AG04449 (cell line): ENCODE measurements around the gene REPIN1.
"Not testable (repeated sequence)": the region's sequence is repeated elsewhere in the genome, so short reads cannot be mapped to it uniquely, and the experiment has no call there.

ENCODE experiments used
- CTCF ChIA-PET: fragments of 350-600 bp; formaldehyde crosslinking; extraction: SDS; loops from one replicate; lab custom pipeline; 2021; ENCODE audit warnings: antibody characterized with exemption; lab: Yijun Ruan, JAX
- POLR2A ChIA-PET: fragments of 400-600, 350-600 bp; formaldehyde crosslinking; extraction: SDS; loops from one replicate; lab custom pipeline; 2020; ENCODE audit warnings: antibody characterized with exemption, inconsistent platforms; lab: Yijun Ruan, JAX
- DNase-seq: peaks from one replicate; pipeline ENCODE4 v3.0.0-alpha.2; 2010; ENCODE audit warnings: low read depth, low spot score
- H3K4me3 ChIP-seq: 2 replicates; pipeline ENCODE4 v1.5.1; 2011; ENCODE audit warnings: low read depth, mild to moderate bottlenecking, control low read depth, low read length
- CTCF ChIP-seq: IDR thresholded peaks from one replicate; pipeline ENCODE4 v1.5.1; 2011; ENCODE audit warnings: mild to moderate bottlenecking, moderate library complexity, low read length, control low read depth, inconsistent platforms; ENCODE audit not compliant: insufficient read depth; ENCODE audit errors: missing control alignments

REPIN1 gene

GRCh38 chr7:150382123-150382843 is 13.7 kb downstream of the REPIN1 start:
- ChIA-PET CTCF (interaction anchor here (1.4 kb wide), 1 partner anchor 10 kb away, joined by 3 read pairs; no protein-coding TSS in a partner anchor), POLR2A (no interaction called here)
- TF ChIP-seq CTCF = no peak
- H3K4me3 ChIP-seq = no peak overlapping the region
- DNase-seq = no peak

GRCh38 chr7:150382844-150383225 is 14.2 kb downstream of the REPIN1 start:
- POLR2A ChIA-PET = no interaction called here
- H3K4me3 ChIP-seq = no peak overlapping the region
- CTCF ChIA-PET = interaction anchor here (1.4 kb wide), 1 partner anchor 9 kb away, joined by 3 read pairs; no protein-coding TSS in a partner anchor
- no peak for TF ChIP-seq CTCF
- DNase-seq = no peak

GRCh38 chr7:150383710-150384397 is 15.2 kb downstream of the REPIN1 start:
- ChIA-PET POLR2A (no interaction called here), CTCF (interaction anchor here (1.4 kb wide), 1 partner anchor 8 kb away, joined by 3 read pairs; no protein-coding TSS in a partner anchor)
- no peak for DNase-seq
- TF ChIP-seq CTCF = no peak
- no peak overlapping the region for H3K4me3 ChIP-seq

GRCh38 chr7:150384406-150385301 is 16.0 kb downstream of the REPIN1 start:
- CTCF ChIA-PET = interaction anchor here (2.8 kb wide), 1 partner anchor 7 kb away, joined by 10 read pairs; no protein-coding TSS in a partner anchor
- POLR2A ChIA-PET = no interaction called here
- TF ChIP-seq CTCF = no peak
- H3K4me3 ChIP-seq = no peak overlapping the region
- no peak for DNase-seq

GRCh38 chr7:150385302-150385723 is 16.7 kb downstream of the REPIN1 start:
- ChIA-PET CTCF (interaction anchor here (2.8 kb wide), 1 partner anchor 8 kb away, joined by 10 read pairs; no protein-coding TSS in a partner anchor), POLR2A (no interaction called here)
- no peak overlapping the region for H3K4me3 ChIP-seq
- no peak for DNase-seq
- TF ChIP-seq CTCF = no peak

- H3K4me3 ChIP-seq, POLR2A ChIA-PET, DNase-seq: not testable (repeated sequence)
- CTCF ChIA-PET = interaction anchor here (1.2 to 2.8 kb wide), 3 partner anchors 8 to 20 kb away, joined by 3 to 10 read pairs (median 3); a partner anchor contains a TSS
These were observed 17.3 kb downstream of the REPIN1 start for GRCh38 chr7:150385884-150386283.
